ENCODE data around the gene DENND5B.
"Not testable (repeated sequence)": the region's sequence is repeated elsewhere in the genome, so short reads cannot be mapped to it uniquely, and the experiment has no call there.

Gene DENND5B

DNA sequence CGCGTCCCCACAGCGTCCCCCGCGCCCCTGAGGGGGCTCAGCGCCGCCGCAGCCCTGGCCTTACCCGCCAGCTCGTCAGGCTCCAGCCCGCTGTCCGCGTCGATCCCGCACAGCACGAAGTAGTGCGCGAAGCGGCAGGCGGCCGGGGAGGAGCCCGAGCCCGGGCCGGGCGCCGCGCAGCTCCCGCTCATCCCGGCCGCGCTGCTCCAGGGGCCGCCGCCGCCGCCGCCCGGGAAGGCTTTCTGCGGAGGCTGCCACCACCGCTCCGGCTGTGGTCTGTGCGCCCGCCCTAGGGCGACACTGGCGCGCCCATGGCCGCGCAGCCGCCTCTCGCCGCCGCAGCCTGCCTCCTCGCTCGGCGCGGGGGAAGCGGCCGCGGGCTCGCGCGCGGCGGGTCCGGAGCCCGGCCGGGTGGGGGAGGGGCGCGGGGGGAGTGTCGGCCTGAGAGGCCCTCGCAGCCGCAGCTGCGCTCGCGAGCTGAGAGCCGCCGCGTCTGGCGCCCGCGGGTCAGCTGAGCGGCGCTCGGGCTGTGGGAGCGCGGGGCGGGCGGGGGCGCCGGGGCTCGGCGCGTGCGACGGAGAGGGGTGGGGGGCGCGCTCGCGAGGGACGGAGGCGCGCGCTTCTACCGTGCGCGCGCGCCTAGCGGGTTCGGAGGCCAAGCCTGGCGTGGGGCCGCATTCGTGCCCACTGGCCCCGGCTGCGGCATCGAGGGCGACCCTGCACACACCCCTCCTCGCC lies at the start of gene DENND5B:
DENND5B (minus strand) TSS at position 495 of the 738 bp plus-strand sequence; CDS start at position 191, 304 bp downstream.
- Mint-ChIP-seq H3K27me3 (peaks cover 45% of the 10 kb centered on the region), H3K36me3 (ENCODE audit: low read depth) (no peaks in the 10 kb centered on the region), H3K4me1 (peaks cover 21% of the 10 kb centered on the region), H3K27ac (peak within 1 kb of the TSS; percentile 80), H3K4me3 (peak within 1 kb of the TSS; percentile 82), H3K9me3 (no peaks in the 10 kb centered on the region)
- peak; percentile 36 for DNase-seq
- peak; percentile 39 for ATAC-seq

DNA sequence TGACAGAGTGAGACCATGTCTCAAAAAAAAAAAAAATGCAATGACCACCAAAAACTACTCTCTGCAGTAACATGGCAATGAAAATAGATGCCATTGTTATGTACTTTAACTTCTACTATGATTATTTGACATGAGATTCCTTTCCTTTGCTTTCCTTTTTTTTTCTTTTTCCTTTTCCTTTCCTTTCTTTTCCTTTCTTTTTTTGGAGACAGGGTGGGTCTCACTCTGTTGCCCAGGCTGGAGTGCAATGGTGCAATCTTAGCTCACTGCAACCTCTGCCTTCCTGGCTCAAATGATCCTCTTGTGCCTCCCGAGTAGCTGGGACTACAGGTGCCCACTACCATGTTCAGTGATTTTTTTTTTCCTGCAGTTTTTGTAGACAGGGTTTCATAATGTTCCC lies 43.7 kb upstream of the DENND5B start:
- no peaks in the 10 kb centered on the region for H3K36me3 Mint-ChIP-seq (ENCODE audit: low read depth)
- no peak overlapping the region for H3K27ac Mint-ChIP-seq
- peaks cover 9% of the 10 kb centered on the region for H3K4me1 Mint-ChIP-seq
- no peak overlapping the region for H3K4me3 Mint-ChIP-seq
- ATAC-seq (no peak), DNase-seq (no peak)
- H3K27me3 Mint-ChIP-seq: no peaks in the 10 kb centered on the region
- no peaks in the 10 kb centered on the region for H3K9me3 Mint-ChIP-seq

DNA sequence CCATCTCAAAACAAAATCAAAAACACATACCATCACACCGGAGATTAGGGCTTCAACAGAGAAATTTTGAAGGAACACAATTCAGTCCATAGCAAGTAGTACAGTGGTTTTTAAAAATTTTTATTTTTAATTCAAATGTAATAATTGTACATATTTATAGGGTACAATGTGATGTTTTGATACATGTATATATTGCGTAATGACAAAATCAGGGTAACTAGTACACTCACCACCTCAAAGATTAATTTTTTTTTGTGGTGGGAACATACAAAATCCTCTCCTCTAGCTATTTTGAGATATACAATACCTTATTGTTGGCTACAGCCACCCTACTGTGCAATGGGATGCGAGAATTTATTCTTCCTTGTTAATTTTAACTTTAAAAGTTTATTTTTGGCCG lies 42.5 kb upstream of the DENND5B start:
- Mint-ChIP-seq H3K4me3 (no peak overlapping the region), H3K27me3 (no peaks in the 10 kb centered on the region), H3K27ac (no peak overlapping the region), H3K4me1 (peaks cover 9% of the 10 kb centered on the region), H3K36me3 (ENCODE audit: low read depth) (no peaks in the 10 kb centered on the region), H3K9me3 (no peaks in the 10 kb centered on the region)
- no peak for ATAC-seq
- DNase-seq: no peak

DNA sequence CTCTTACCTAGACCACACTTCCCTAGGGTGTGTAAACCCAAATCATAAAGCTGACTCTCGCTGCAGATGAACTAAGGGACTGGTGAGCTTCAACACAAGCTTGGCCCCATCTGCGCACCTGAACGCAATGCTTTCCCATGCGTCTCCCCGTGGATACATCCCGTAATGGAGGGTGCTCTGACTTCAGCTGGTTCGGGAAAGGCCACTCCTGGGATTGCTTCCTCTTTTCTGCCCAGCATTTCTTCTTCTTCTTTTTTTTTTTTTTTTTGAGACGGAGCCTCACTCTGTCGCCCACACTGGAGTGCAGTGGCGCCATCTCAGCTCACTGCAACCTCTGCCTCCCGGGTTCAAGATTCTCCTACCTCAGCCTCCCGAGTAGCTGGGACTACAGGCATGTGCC lies 40.9 kb upstream of the DENND5B start:
- DNase-seq: no peak
- Mint-ChIP-seq H3K27me3 (no peaks in the 10 kb centered on the region), H3K4me1 (peaks cover 9% of the 10 kb centered on the region), H3K9me3 (no peaks in the 10 kb centered on the region), H3K36me3 (ENCODE audit: low read depth) (no peaks in the 10 kb centered on the region), H3K4me3 (no peak overlapping the region), H3K27ac (no peak overlapping the region)
- ATAC-seq: no peak

DNA sequence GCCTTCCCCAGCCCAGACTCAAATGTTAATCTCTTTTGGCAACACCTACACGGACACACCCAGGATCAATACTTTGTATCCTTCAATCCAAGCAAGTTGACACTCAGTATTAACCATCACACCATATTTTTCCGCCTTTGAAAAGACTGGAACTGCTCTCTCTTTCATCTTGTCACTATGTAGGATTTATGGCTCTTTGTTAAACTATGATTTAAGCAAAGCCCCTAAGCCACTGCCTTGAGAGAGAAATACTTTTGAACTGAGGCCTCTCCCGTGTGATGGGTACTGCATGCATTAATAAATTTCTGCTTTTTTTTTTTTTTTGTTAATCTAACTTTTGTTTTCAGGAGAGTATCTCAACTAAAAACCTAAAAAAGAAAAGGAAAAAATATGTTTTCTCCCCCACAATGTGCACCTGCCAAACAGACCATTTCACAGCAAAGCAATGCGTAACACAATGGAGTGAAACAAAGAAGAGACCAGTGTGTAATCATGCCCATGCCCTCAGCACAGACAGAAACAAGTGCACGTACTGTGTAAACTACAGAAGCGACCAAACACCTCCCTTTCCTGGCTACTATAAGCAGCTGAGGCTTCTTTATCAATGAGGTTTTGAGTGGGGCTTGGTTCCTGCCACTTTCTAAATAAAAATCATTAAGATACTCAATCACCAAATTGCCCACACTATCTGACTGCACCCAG lies 40.2 kb upstream of the DENND5B start:
- ATAC-seq: no peak
- Mint-ChIP-seq H3K9me3 (peaks cover 1% of the 10 kb centered on the region), H3K27ac (no peak overlapping the region), H3K27me3 (no peaks in the 10 kb centered on the region), H3K4me3 (no peak overlapping the region), H3K36me3 (ENCODE audit: low read depth) (peaks cover under 1% of the 10 kb centered on the region), H3K4me1 (peaks cover 4% of the 10 kb centered on the region)
- no peak for DNase-seq

DNA sequence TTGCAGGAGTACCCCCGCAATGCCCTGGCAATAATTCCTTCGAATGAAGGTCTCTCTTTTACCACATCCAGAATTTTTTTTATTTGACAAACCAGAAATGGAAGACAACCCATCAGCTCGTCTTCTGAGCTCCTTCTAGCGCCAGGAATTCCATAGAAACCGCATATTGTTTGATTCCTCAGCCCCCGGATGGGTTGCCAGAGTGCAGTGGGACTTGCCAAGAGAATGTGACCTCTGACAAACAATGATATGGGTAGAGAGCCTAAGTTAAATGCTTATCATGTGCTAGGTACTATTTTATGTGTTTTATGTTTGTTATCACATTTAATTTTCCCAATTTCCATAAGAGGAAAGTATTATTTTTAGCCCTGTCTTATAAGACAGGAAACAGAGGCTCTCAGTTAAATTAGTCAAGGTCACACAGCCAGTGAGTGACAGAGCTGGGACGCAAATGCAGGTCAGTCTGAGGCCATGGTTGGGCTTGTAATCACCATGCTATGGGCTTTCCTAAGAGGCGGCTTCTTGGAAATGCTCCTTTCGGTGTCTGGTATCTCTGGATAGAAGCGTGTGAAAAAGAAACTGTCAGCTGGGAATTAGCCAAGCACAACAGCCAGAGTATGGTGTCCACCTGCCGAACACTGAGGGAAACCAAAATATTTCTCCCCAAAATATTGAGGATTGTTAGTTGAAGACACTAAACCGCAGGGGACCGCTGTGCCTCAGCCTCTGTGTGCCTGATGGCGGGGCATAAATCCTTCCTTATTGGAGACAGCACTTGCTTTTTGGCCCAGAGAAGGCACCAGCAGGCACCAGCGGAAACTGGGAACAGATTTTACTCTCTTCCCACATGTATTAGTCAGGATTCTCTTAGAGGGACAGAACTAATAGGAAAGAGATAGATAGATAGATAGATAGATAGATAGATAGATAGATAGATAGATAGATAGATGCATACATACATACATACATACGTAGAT lies 39.1 kb upstream of the DENND5B start:
- Mint-ChIP-seq H3K27ac (no peak overlapping the region), H3K9me3 (peaks cover 3% of the 10 kb centered on the region), H3K4me3 (no peak overlapping the region), H3K27me3 (no peaks in the 10 kb centered on the region), H3K4me1 (peaks cover 3% of the 10 kb centered on the region), H3K36me3 (ENCODE audit: low read depth) (peaks cover 2% of the 10 kb centered on the region)
- DNase-seq: no peak
- no peak for ATAC-seq

DNA sequence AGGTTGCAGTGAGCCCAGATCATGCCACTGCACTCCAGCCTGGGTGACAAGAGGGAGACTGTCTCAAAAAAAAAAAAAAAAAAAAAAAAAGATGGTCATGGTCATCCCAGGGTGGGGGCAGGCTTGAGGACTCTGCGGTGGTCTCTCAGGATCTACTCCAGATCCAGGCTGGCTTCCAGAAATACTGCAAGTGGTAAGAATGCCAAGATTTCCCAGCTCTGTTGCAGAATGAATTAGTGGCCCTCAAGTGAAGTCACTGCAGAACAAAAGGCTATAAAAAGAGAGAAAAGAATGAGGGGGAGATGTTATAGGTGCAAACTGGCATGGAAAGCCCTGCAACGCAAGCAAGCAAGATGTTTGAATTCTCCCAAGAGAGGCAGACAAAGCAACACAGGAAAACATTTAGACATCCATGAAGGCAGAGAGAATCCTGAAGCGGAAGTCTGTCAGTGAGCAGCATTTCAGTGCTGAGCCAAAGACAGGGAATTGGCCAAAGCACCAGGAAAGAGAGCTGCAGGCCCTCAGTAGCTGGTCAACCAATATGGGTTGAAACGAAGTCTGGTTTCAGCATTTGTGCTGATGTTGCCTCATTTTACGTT lies 36.6 kb upstream of the DENND5B start:
- H3K36me3 Mint-ChIP-seq (ENCODE audit: low read depth): peaks cover 2% of the 10 kb centered on the region
- no peaks in the 10 kb centered on the region for H3K27me3 Mint-ChIP-seq
- no peak for ATAC-seq
- no peak overlapping the region for H3K27ac Mint-ChIP-seq
- no peak for DNase-seq
- no peak overlapping the region for H3K4me3 Mint-ChIP-seq
- peaks cover 3% of the 10 kb centered on the region for H3K9me3 Mint-ChIP-seq
- peaks cover 3% of the 10 kb centered on the region for H3K4me1 Mint-ChIP-seq

DNA sequence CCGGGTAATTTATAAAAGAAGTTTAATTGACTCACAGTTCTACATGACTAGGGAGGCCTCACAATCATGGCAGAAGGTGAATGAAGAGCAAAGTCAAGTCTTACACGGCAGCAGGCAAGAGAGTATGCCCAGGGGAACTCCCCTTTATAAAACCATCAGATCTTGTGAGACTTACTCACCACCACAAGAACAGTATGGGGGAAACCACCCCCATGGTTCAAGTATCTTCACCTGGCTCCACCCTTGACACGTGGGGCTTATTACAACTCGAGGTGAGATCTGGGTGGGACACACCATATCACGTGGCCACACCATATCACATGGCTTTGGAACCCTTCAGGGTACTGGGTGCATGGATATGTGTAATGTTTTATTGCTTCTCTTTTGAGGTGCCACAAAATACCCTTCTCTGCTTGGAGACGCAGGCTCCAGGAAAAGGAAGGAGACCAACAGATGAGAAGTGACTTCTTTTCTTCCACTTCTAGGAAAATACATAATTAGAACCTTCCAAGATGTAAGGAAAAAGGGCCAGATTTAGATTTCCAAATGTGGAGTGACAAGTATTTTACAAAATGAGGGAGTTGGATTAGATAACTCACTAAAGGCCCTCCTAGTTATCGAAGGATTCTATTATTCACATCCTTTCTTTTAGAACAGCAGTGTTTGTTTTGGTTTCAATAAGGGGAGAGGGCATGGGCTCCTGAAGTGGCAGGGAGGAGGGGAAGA lies 35.5 kb upstream of the DENND5B start:
- H3K9me3 Mint-ChIP-seq: peaks cover 3% of the 10 kb centered on the region
- no peak overlapping the region for H3K27ac Mint-ChIP-seq
- H3K4me1 Mint-ChIP-seq: peaks cover 1% of the 10 kb centered on the region
- ATAC-seq: peak; percentile 43
- no peaks in the 10 kb centered on the region for H3K27me3 Mint-ChIP-seq
- H3K36me3 Mint-ChIP-seq (ENCODE audit: low read depth): peaks cover 2% of the 10 kb centered on the region
- DNase-seq: no peak
- H3K4me3 Mint-ChIP-seq: no peak overlapping the region

DNA sequence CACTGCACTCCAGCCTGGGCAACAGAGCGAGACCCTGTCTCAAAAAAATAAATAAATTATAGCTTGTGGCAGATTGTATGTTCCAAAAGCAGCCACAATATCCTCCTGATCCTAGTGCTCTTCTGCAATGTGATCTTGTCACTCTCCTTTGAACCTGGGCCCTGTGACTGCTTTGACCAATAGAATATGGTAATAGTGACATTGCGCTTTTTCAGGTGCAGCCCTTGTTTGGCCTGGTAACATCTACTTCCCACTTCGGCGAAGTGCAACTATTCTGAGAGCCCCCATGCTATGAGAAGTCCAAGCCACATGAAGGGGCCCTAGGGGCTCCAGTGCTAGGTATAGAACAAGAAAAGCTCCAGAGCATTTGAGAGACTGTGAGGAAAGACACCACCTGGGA lies 31.1 kb upstream of the DENND5B start:
- DNase-seq (no peak), ATAC-seq (no peak)
- Mint-ChIP-seq H3K9me3 (peaks cover 3% of the 10 kb centered on the region), H3K27me3 (peaks cover 4% of the 10 kb centered on the region), H3K4me3 (no peak overlapping the region), H3K36me3 (ENCODE audit: low read depth) (peaks cover 2% of the 10 kb centered on the region), H3K27ac (no peak overlapping the region), H3K4me1 (peaks cover 4% of the 10 kb centered on the region)

DNA sequence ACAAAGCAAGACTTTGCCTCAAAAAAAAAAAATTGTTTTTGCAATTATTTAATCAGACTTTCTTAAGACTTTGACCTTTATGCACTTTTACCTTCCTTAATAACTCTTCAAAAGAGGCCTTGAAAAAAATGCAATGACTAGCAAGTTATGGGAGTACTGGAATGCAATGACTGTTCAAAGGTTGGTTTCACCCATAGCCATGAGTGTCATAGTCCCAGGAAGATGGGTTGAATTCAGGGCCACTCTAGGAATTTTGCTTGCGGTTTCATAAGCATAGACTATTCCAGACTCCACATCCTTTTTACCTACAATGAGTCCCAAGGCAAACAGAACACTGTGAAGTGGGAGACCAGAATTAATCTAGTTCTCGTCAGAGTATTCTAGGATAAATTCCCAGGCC lies 29.4 kb upstream of the DENND5B start:
- no peak overlapping the region for H3K27ac Mint-ChIP-seq
- peaks cover 4% of the 10 kb centered on the region for H3K27me3 Mint-ChIP-seq
- no peak overlapping the region for H3K4me3 Mint-ChIP-seq
- H3K9me3 Mint-ChIP-seq: no peaks in the 10 kb centered on the region
- DNase-seq (no peak), ATAC-seq (no peak)
- H3K36me3 Mint-ChIP-seq (ENCODE audit: low read depth): no peaks in the 10 kb centered on the region
- H3K4me1 Mint-ChIP-seq: peaks cover 3% of the 10 kb centered on the region

DNA sequence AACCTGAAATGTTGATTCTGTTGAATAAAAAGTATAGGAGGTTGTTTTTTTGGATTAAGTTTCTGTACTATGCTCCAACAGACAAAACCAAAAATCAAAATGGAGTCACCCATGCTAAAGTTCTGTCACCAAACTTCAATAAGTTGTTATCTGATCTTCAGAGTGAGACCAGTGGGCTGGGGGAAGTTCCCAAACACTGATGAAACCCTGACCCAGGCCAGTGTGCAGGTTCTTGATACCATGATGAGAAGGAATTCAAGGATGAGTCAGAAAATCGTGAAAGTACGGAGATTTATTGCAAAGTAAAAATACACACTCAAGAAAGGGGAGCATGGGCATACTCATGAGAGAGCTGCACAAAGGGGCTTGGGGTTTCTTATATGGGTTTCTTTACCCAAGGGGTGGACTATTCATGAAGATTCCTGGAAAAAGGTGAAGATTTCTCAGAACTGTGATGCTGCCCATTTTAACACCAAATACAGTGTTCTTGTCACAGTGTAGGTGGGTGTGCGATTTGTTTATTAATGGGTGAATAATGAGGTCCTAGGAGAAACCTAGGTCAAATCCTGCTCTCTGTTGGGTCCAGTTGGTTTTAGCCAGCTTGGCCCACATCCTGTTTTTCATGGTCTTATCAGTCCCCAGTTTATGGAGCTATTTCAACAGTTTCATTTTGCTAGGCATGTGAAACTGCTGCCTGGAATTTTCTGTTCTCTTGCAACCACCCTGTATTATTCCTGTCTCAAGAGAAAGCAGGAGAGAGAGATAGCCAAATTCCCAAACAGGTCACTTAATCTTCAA lies 27.5 kb upstream of the DENND5B start:
- Mint-ChIP-seq H3K9me3 (no peaks in the 10 kb centered on the region), H3K27me3 (peaks cover 5% of the 10 kb centered on the region), H3K4me1 (peaks cover 3% of the 10 kb centered on the region), H3K27ac (no peak overlapping the region), H3K4me3 (no peak overlapping the region), H3K36me3 (ENCODE audit: low read depth) (no peaks in the 10 kb centered on the region)
- ATAC-seq (no peak), DNase-seq (no peak)

DNA sequence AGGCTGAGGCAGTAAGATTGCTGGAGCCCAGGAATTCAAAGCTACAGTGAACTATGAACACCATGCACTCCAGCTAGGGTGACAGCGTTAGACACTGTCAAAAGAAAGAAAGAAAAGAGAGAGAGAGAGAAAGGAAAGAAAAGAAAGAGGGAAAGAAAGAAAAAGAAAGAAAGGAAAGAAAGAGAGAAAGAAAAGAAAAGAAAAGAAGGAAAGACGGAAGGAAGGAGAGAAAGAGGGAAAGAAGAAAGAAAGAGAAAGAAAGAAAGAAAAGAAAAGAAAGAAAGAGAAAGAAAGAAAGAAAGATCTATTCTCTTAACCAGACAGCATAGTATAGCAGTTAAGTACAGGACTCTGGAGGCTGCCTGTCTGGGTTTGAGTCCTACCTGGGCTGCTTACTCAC lies 21.9 kb upstream of the DENND5B start:
- ATAC-seq: no peak
- H3K4me1 Mint-ChIP-seq: no peaks in the 10 kb centered on the region
- peaks cover 3% of the 10 kb centered on the region for H3K36me3 Mint-ChIP-seq (ENCODE audit: low read depth)
- no peak for DNase-seq
- H3K27me3 Mint-ChIP-seq: peaks cover 6% of the 10 kb centered on the region
- peaks cover 13% of the 10 kb centered on the region for H3K9me3 Mint-ChIP-seq
- no peak overlapping the region for H3K4me3 Mint-ChIP-seq
- H3K27ac Mint-ChIP-seq: no peak overlapping the region

DNA sequence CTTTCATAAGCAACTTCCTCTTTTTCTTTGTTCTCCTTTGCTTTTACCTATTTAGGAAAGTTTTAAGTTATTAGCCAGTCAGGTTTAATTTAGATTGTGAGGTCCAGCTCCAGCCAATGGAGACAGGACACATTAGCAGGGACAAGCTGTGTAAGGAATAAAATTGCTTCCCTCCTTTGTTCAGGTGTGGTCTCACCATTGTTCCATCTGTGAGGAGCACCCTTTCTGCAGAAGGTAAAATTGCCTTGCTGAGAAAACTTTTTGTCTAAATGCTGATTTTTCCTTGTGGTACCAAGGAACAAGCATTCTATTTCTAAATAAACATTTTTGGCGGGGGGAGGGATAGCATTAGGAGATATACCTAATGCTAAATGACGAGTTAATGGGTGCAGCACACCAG lies 17.4 kb upstream of the DENND5B start:
- not testable (repeated sequence) for H3K4me1 Mint-ChIP-seq; H3K27ac Mint-ChIP-seq; H3K27me3 Mint-ChIP-seq; H3K4me3 Mint-ChIP-seq; ATAC-seq; H3K36me3 Mint-ChIP-seq (ENCODE audit: low read depth); DNase-seq
- H3K9me3 Mint-ChIP-seq: peaks cover 21% of the 10 kb centered on the region
